Liver (tissue), 3 donors: Measurements from ENCODE around the gene GULP1.

Experiments
- ATF3 ChIP-seq: IDR thresholded peaks from 2 replicates; pipeline ENCODE4 v1.6.1; 2016; ENCODE audit warnings: antibody characterized with exemption
- CTCF ChIP-seq: fragments of 150-350 bp; IDR thresholded peaks from 2 replicates; pipeline ENCODE4 v1.5.1; 2017; ENCODE audit warnings: improper control_type of control experiment, low read depth, low read length; ENCODE audit not compliant: missing input control
- EGR1 ChIP-seq, 2 donors: IDR thresholded peaks; 2 replicates each; pipeline ENCODE4 v1.6.1; 2016 to 2018; ENCODE audit warnings: antibody characterized with exemption in 2 of 2, low read depth in 2 of 2
- GABPA ChIP-seq, 2 donors: IDR thresholded peaks in 1 of 2; conservative IDR thresholded peaks in 1 of 2; 2 replicates each; pipeline ENCODE4 v1.6.1; 2016; ENCODE audit warnings: antibody characterized with exemption in 2 of 2, mild to moderate bottlenecking in 1 of 2, moderate library complexity in 1 of 2
- MAX ChIP-seq: IDR thresholded peaks from 2 replicates; pipeline ENCODE4 v1.6.1; 2016; ENCODE audit warnings: antibody characterized with exemption
- RAD21 ChIP-seq, 2 donors: IDR thresholded peaks; 2 replicates each; pipeline ENCODE4 v1.6.1; 2016; ENCODE audit warnings: antibody characterized with exemption in 2 of 2, mild to moderate bottlenecking in 2 of 2
- REST ChIP-seq: IDR thresholded peaks from 2 replicates; pipeline ENCODE4 v1.6.1; 2016; ENCODE audit warnings: antibody characterized with exemption, mild to moderate bottlenecking
- SP1 ChIP-seq: IDR thresholded peaks from 2 replicates; pipeline ENCODE4 v1.6.1; 2018; ENCODE audit warnings: antibody characterized with exemption, mild to moderate bottlenecking
- TAF1 ChIP-seq: conservative IDR thresholded peaks from 2 replicates; pipeline ENCODE4 v1.6.1; 2016; ENCODE audit warnings: antibody characterized with exemption, mild to moderate bottlenecking
- YY1 ChIP-seq: IDR thresholded peaks from 2 replicates; pipeline ENCODE4 v1.6.1; 2016; ENCODE audit warnings: antibody characterized with exemption, mild to moderate bottlenecking
- ZBTB33 ChIP-seq: IDR thresholded peaks from 2 replicates; pipeline ENCODE4 v1.6.1; 2016; ENCODE audit warnings: antibody characterized with exemption
- donor health status: healthy.
- donor health status: healthy.

GRCh38 chr2:188631037-188631809 lies 339.5 kb downstream of the GULP1 start:
- TF ChIP-seq SP1: no peak
- no peak for TF ChIP-seq CTCF
- no peak for TF ChIP-seq TAF1
- TF ChIP-seq YY1: no peak
- no peak for TF ChIP-seq ATF3
- TF ChIP-seq GABPA (IDR thresholded peaks at IDR 0.05 in 1 of 2, conservative IDR thresholded peaks at IDR 0.05 in 1 of 2): no peak
- no peak for TF ChIP-seq ZBTB33
- no peak for TF ChIP-seq MAX
- TF ChIP-seq RAD21 (IDR thresholded peaks at IDR 0.05): no peak
- TF ChIP-seq EGR1 (IDR thresholded peaks at IDR 0.05; ENCODE audit: low read depth in 2 of 2): no peak
- no peak for TF ChIP-seq REST
